Ovary (tissue), 3 donors: ENCODE data around the gene PLPPR3.

Experiments used
- POLR2A ChIP-seq: fragments of 450-650 bp; IDR thresholded peaks from one replicate; pipeline ENCODE4 v1.6.1; 2017; ENCODE audit warnings: antibody characterized with exemption, mild to moderate bottlenecking, moderate library complexity
- TF ChIP-seq, protein P1 (sequence below), 3 donors: fragments of 450-650 bp in 2 of 3; fragments of 200-600 bp in 1 of 3; IDR thresholded peaks; one replicate each; pipeline versions ENCODE4 v1.5.1 to v1.8.0; 2016 to 2022; ENCODE audit warnings: antibody characterized with exemption in 3 of 3, mild to moderate bottlenecking in 1 of 3
- donor health status: DM: no; HTN: no; CAD: no.

DNA sequence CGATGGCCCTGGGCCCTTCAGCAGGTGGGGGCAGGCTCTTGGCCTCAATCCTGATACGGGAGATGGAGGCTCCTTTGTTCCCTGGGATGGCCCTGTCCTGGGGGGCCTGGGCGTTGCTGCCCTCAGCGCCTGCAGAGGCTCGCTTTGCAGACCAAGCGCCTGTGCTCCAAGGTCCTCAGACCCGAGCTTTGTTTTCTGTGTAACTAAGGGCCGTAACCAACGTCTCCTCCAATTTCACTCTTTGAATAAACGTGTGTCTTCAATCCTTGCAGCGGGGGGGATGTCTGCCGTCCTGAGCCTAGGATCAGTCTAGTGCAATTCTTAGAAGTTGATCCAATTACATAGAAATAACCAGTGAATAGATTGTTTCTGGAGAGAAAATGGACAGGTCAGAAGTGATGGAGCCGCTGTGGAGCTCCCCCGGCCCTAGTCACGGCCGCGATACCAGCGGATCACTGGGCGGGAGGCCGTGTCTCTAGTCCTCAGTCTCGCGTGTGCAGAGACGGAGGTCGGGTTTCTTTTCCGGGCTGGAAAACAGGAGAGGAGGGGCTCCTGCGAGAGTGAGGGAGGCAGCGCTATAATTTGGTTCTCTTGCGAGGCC is 19.2 kb downstream of the PLPPR3 start:
- TF ChIP-seq, protein P1, sequence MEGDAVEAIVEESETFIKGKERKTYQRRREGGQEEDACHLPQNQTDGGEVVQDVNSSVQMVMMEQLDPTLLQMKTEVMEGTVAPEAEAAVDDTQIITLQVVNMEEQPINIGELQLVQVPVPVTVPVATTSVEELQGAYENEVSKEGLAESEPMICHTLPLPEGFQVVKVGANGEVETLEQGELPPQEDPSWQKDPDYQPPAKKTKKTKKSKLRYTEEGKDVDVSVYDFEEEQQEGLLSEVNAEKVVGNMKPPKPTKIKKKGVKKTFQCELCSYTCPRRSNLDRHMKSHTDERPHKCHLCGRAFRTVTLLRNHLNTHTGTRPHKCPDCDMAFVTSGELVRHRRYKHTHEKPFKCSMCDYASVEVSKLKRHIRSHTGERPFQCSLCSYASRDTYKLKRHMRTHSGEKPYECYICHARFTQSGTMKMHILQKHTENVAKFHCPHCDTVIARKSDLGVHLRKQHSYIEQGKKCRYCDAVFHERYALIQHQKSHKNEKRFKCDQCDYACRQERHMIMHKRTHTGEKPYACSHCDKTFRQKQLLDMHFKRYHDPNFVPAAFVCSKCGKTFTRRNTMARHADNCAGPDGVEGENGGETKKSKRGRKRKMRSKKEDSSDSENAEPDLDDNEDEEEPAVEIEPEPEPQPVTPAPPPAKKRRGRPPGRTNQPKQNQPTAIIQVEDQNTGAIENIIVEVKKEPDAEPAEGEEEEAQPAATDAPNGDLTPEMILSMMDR (IDR thresholded peaks at IDR 0.05) = no peak
- no peak for TF ChIP-seq POLR2A
